VCaP (cell line): ENCODE data around the gene IL17C.

Experiments
- H3K27ac ChIP-seq: fragments of 450-650 bp; 2 replicates; pipeline ENCODE4 v1.5.1; 2017
- CTCF ChIP-seq: fragments of 450-650 bp; conservative IDR thresholded peaks from 2 replicates; pipeline ENCODE4 v1.5.1; 2017; ENCODE audit warnings: mild to moderate bottlenecking, moderate library complexity

The IL17C gene

GRCh38 chr16:88653101-88653500 is 14.7 kb downstream of the IL17C start:
- TF ChIP-seq CTCF, result no peak
- H3K27ac ChIP-seq, result no peak overlapping the region

- no peak overlapping the region for H3K27ac ChIP-seq
- no peak for TF ChIP-seq CTCF
Measured at GRCh38 chr16:88653596-88654362, 15.4 kb downstream of the IL17C start.

- TF ChIP-seq CTCF, result no peak
Measured at GRCh38 chr16:88654363-88655052, 16.1 kb downstream of the IL17C start.

GRCh38 chr16:88655053-88655732 is 16.8 kb downstream of the IL17C start:
- no peak overlapping the region for H3K27ac ChIP-seq
- TF ChIP-seq CTCF, result no peak

More at GRCh38 chr16:88654363-88655052, 16.1 kb downstream of the IL17C start:
- H3K27ac ChIP-seq, result no peak overlapping the region

- TF ChIP-seq CTCF, result no peak
- H3K27ac ChIP-seq, result no peak overlapping the region
Measured at GRCh38 chr16:88655733-88656281, 17.4 kb downstream of the IL17C start.

GRCh38 chr16:88656291-88656980 is 18.1 kb downstream of the IL17C start:
- H3K27ac ChIP-seq, result no peak overlapping the region
- no peak for TF ChIP-seq CTCF
